PC-9 (cell line): ENCODE data around the gene IL13RA2. TPM values are rescaled to one million over a fixed set of nuclear protein-coding genes. Genes with fewer than 3 reads are reported as not detected.

ENCODE experiments used
- BruUV-seq: library from RNA; stranded (reverse); fragments of 400-500 nt; replicated peaks from 2 replicates; lab custom pipeline; 2021; lab: Mats Ljungman, UMichigan
- CTCF ChIA-PET: fragments of 300-600 bp; sonication (Branson Sonifier 250); formaldehyde crosslinking; loops from one replicate; lab custom pipeline; 2022; ENCODE audit warnings: antibody characterized with exemption; lab: Charles Lee
- POLR2A ChIA-PET: fragments of 300-600 bp; sonication (Branson Sonifier 250); formaldehyde crosslinking; loops from one replicate; lab custom pipeline; 2022; ENCODE audit warnings: antibody characterized with exemption; ENCODE audit not compliant: unreplicated experiment; lab: Charles Lee
- DNase-seq, 2 experiments: peaks; one replicate each; pipeline versions ENCODE4 v3.0.0 to v3.0.0-alpha.2; 2015 to 2022; ENCODE audit warnings: mixed read lengths in 1 of 2
- H2AFZ ChIP-seq: fragments of 200-600 bp; sonication (generic); 2 replicates; pipeline ENCODE4 v1.8.1; 2017; ENCODE audit warnings: antibody characterized with exemption
- H3F3A ChIP-seq: fragments of 200-600 bp; sonication (generic); 2 replicates; pipeline ENCODE4 v1.8.1; 2017; ENCODE audit warnings: antibody characterized with exemption, mild to moderate bottlenecking, low read depth; ENCODE audit not compliant: insufficient read depth
- H3K27ac ChIP-seq: fragments of 200-600 bp; sonication (generic); 2 replicates; pipeline ENCODE4 v1.6.1; 2016; ENCODE audit warnings: mixed run types
- H3K27me3 ChIP-seq: fragments of 200-600 bp; sonication (generic); 2 replicates; pipeline ENCODE4 v1.6.1; 2016; ENCODE audit warnings: low read depth, mixed run types; ENCODE audit not compliant: insufficient read depth
- H3K36me3 ChIP-seq: fragments of 200-600 bp; sonication (generic); 2 replicates; pipeline ENCODE4 v1.6.1; 2016; ENCODE audit warnings: low read depth, mixed run types
- H3K4me1 ChIP-seq: fragments of 200-600 bp; sonication (generic); replicated peaks from 2 replicates; pipeline ENCODE4 v1.6.1; 2016; ENCODE audit warnings: mixed run types; ENCODE audit not compliant: insufficient read depth
- H3K4me2 ChIP-seq: fragments of 200-600 bp; sonication (generic); 2 replicates; pipeline ENCODE4 v1.6.1; 2017; ENCODE audit warnings: mixed run types
- H3K4me3 ChIP-seq: fragments of 200-600 bp; sonication (generic); 2 replicates; pipeline ENCODE4 v1.6.1; 2016; ENCODE audit warnings: mixed run types
- H3K79me2 ChIP-seq: fragments of 200-600 bp; sonication (generic); 2 replicates; pipeline ENCODE4 v1.6.1; 2017; ENCODE audit warnings: low read depth, mixed run types
- H3K9me2 ChIP-seq: fragments of 200-600 bp; sonication (generic); 2 replicates; pipeline ENCODE4 v1.8.1; 2017; ENCODE audit warnings: mild to moderate bottlenecking; ENCODE audit not compliant: insufficient read depth
- H3K9me3 ChIP-seq: fragments of 200-600 bp; sonication (generic); 2 replicates; pipeline ENCODE4 v1.8.1; 2016; ENCODE audit warnings: low read depth; ENCODE audit not compliant: insufficient read depth
- H4K20me1 ChIP-seq: fragments of 200-600 bp; sonication (generic); 2 replicates; pipeline ENCODE4 v1.8.1; 2017; ENCODE audit not compliant: insufficient read depth
- CTCF ChIP-seq: fragments of 200-600 bp; sonication (generic); conservative IDR thresholded peaks from 2 replicates; pipeline ENCODE4 v1.6.1; 2017; ENCODE audit warnings: mixed run types, antibody characterized with exemption, mild to moderate bottlenecking, moderate library complexity
- EZH2 ChIP-seq: fragments of 200-600 bp; sonication (generic); IDR thresholded peaks from 2 replicates; pipeline ENCODE4 v1.8.0; 2017; ENCODE audit warnings: antibody characterized with exemption, low read depth
- intact Hi-C: fragments of 100-400 bp; cut with micrococcal nuclease; formaldehyde crosslinking; loops from one replicate; pipeline ENCODE4 v1.10.0; 2022; ENCODE audit not compliant: unreplicated experiment
- total RNA-seq: library from RNA; stranded (reverse); gene quantifications from 2 replicates; pipeline ENCODE4 v1.2.3, GENCODE V29; 2021

IL13RA2 gene
- total RNA-seq, 1 experiment from 2014 or later: not detected

DNA sequence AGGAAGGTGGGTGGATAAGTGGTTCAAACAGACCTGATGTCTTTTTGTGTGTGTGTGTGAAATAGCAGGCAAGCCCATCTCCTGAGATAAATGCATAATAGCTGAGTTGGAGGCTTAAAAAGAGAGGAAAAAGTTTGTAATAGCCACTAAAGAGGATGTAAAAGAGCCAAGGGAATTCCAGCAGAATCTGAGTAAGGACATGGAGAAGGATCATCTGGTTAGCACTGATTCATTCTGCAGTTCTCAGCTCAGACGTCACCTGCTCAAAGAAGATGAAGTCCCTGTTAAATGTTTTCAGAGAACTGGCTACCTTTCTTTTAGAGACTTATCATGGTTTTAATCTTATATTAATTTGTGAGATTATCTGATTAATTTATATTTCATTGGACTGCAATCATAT, 21.0 kb upstream of the IL13RA2 start:
- H3K4me3 ChIP-seq: no peak overlapping the region
- H2AFZ ChIP-seq: no peak overlapping the region
- no peaks in the 10 kb centered on the region for H3K36me3 ChIP-seq
- H3F3A ChIP-seq: no peaks in the 10 kb centered on the region
- no peaks in the 10 kb centered on the region for H4K20me1 ChIP-seq
- H3K27me3 ChIP-seq: no peaks in the 10 kb centered on the region
- no TSS peak for BruUV-seq
- H3K27ac ChIP-seq: no peak overlapping the region
- H3K4me2 ChIP-seq: no peak overlapping the region
- CTCF ChIA-PET: no interaction called here
- DNase-seq: no peak
- POLR2A ChIA-PET: no interaction called here
- intact Hi-C loops: no loop called here
- peaks cover 3% of the 10 kb centered on the region; the same call in 1 of the 2 replicates for H3K9me2 ChIP-seq
- H3K9me3 ChIP-seq: no peaks in the 10 kb centered on the region
- no peaks in the 10 kb centered on the region for H3K4me1 ChIP-seq
- no peaks in the 10 kb centered on the region for H3K79me2 ChIP-seq
- TF ChIP-seq CTCF: no peak
- TF ChIP-seq EZH2: no peak

GRCh38 chrX:115036029-115036428, 18.6 kb upstream of the IL13RA2 start:
- no peak for TF ChIP-seq CTCF
- TF ChIP-seq EZH2: no peak
- Histone ChIP-seq H3F3A (0 out of 2 replicates have a peak, but pooled peaks cover 1% of the 10 kb centered on the region), H3K27me3 (no peaks in the 10 kb centered on the region), H3K4me3 (no peak overlapping the region), H3K36me3 (no peaks in the 10 kb centered on the region), H3K4me2 (no peak overlapping the region), H4K20me1 (no peaks in the 10 kb centered on the region), H2AFZ (no peak overlapping the region), H3K9me2 (peaks cover 3% of the 10 kb centered on the region; the same call in 1 of the 2 replicates), H3K79me2 (no peaks in the 10 kb centered on the region), H3K27ac (no peak overlapping the region), H3K9me3 (no peaks in the 10 kb centered on the region), H3K4me1 (peaks cover 11% of the 10 kb centered on the region)
- ChIA-PET POLR2A (no interaction called here), CTCF (no interaction called here)
- DNase-seq: no peak
- BruUV-seq: no TSS peak
- intact Hi-C loops: no loop called here

DNA sequence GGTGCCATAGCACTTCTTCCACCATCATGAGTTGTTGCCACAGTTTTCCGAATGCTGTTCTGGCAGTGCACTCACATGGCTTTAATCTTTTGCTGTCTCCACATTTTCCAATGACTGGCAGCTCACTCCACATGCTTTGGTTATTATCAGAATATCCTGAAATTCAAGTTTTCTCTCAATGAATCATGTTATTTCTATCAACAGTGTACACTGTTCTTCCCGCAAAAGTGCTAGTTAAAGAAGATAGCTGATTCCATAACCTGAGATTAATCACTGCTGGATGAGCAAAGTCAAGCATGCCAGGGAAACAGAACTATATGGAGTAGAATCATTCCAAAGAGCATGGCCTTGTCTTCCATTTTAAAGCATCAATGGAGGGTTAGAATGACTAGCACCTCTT, 14.6 kb upstream of the IL13RA2 start:
- H3K36me3 ChIP-seq: no peaks in the 10 kb centered on the region
- DNase-seq: no peak
- peaks cover 10% of the 10 kb centered on the region; the same call in 1 of the 2 replicates for H3F3A ChIP-seq
- H3K9me2 ChIP-seq: no peaks in the 10 kb centered on the region
- TF ChIP-seq CTCF: no peak
- TF ChIP-seq EZH2: no peak
- H2AFZ ChIP-seq: no peak overlapping the region
- no peak overlapping the region for H3K4me2 ChIP-seq
- H3K9me3 ChIP-seq: 0 out of 2 replicates have a peak, but pooled peaks cover 1% of the 10 kb centered on the region
- POLR2A ChIA-PET: no interaction called here
- CTCF ChIA-PET: no interaction called here
- H3K4me3 ChIP-seq: no peak overlapping the region
- no peaks in the 10 kb centered on the region for H4K20me1 ChIP-seq
- no TSS peak for BruUV-seq
- H3K79me2 ChIP-seq: no peaks in the 10 kb centered on the region
- H3K27ac ChIP-seq: no peak overlapping the region
- intact Hi-C loops: no loop called here
- no peaks in the 10 kb centered on the region for H3K27me3 ChIP-seq
- H3K4me1 ChIP-seq: peaks cover 26% of the 10 kb centered on the region
